Type B pancreatic cell (in vitro differentiated cells): ENCODE data around the gene ASCC1. TPM values are rescaled to one million over a fixed set of nuclear protein-coding genes. Genes with fewer than 3 reads are reported as not detected.

Experiments used
- DNase-seq: peaks from one replicate; pipeline ENCODE4 v3.0.0; 2021; ENCODE audit warnings: mixed read lengths; ENCODE audit not compliant: unreplicated experiment; ENCODE audit errors: extremely low spot score
- H3K27ac Mint-ChIP-seq: 2 replicates; pipeline ENCODE4 v1.8.0; 2021; ENCODE audit warnings: mild to moderate bottlenecking, mixed read lengths
- H3K27me3 Mint-ChIP-seq: 2 replicates; pipeline ENCODE4 v1.8.0; 2021; ENCODE audit warnings: mixed read lengths
- H3K36me3 Mint-ChIP-seq: 2 replicates; pipeline ENCODE4 v1.8.0; 2021; ENCODE audit warnings: mixed read lengths
- H3K4me1 Mint-ChIP-seq: one replicate; pipeline ENCODE4 v1.8.0; 2021; ENCODE audit warnings: mixed read lengths; ENCODE audit not compliant: unreplicated experiment
- H3K4me3 Mint-ChIP-seq: 2 replicates; pipeline ENCODE4 v1.8.0; 2021; ENCODE audit warnings: mild to moderate bottlenecking, mixed read lengths
- H3K9me3 Mint-ChIP-seq: 2 replicates; pipeline ENCODE4 v1.8.0; 2021; ENCODE audit warnings: mixed read lengths
- CTCF ChIP-seq: fragments of 200-600 bp; sonication (generic); conservative IDR thresholded peaks from 2 replicates; pipeline ENCODE4 v1.5.0; 2021; ENCODE audit warnings: antibody characterized with exemption, mild to moderate bottlenecking
- total RNA-seq: library from RNA; stranded (reverse); gene quantifications from 2 replicates; pipeline ENCODE4 v1.2.1, GENCODE V29; 2021; ENCODE audit warnings: low replicate concordance

The ASCC1 gene
- total RNA-seq, 1 donor from 2014 or later = 32.8 TPM

- H3K4me3 Mint-ChIP-seq = no peak overlapping the region
- H3K27ac Mint-ChIP-seq = no peak overlapping the region
- H3K9me3 Mint-ChIP-seq = no peaks in the 10 kb centered on the region
These were observed 111.0 kb downstream of the ASCC1 start for GRCh38 chr10:72105098-72105475.

GRCh38 chr10:72104472-72105097 is 111.5 kb downstream of the ASCC1 start:
- no peak for DNase-seq
- no peak overlapping the region for H3K27ac Mint-ChIP-seq

More at GRCh38 chr10:72105098-72105475, 111.0 kb downstream of the ASCC1 start:
- no peaks in the 10 kb centered on the region for H3K27me3 Mint-ChIP-seq
- H3K4me1 Mint-ChIP-seq = peaks cover 25% of the 10 kb centered on the region
- no peak for DNase-seq
- TF ChIP-seq CTCF = no peak
- H3K36me3 Mint-ChIP-seq = peaks cover 27% of the 10 kb centered on the region

GRCh38 chr10:72099600-72099921 is 116.5 kb downstream of the ASCC1 start:
- Mint-ChIP-seq H3K27me3 (no peaks in the 10 kb centered on the region), H3K4me3 (no peak overlapping the region), H3K27ac (peak overlapping the region; percentile 61), H3K9me3 (no peaks in the 10 kb centered on the region), H3K4me1 (peaks cover 32% of the 10 kb centered on the region), H3K36me3 (peaks cover 46% of the 10 kb centered on the region)
- DNase-seq = no peak
- no peak for TF ChIP-seq CTCF

More at GRCh38 chr10:72104472-72105097, 111.5 kb downstream of the ASCC1 start:
- H3K4me3 Mint-ChIP-seq = no peak overlapping the region
- TF ChIP-seq CTCF = no peak
- no peaks in the 10 kb centered on the region for H3K9me3 Mint-ChIP-seq
- H3K4me1 Mint-ChIP-seq = peaks cover 22% of the 10 kb centered on the region
- H3K27me3 Mint-ChIP-seq = no peaks in the 10 kb centered on the region
- peaks cover 31% of the 10 kb centered on the region for H3K36me3 Mint-ChIP-seq

GRCh38 chr10:72098836-72099599 is 117.1 kb downstream of the ASCC1 start:
- H3K4me3 Mint-ChIP-seq = no peak overlapping the region
- H3K27me3 Mint-ChIP-seq = no peaks in the 10 kb centered on the region
- H3K9me3 Mint-ChIP-seq = no peaks in the 10 kb centered on the region
- H3K27ac Mint-ChIP-seq = peak overlapping the region; percentile 61
- peaks cover 44% of the 10 kb centered on the region for H3K36me3 Mint-ChIP-seq
- peaks cover 27% of the 10 kb centered on the region for H3K4me1 Mint-ChIP-seq
- no peak for DNase-seq
- TF ChIP-seq CTCF = no peak

GRCh38 chr10:72098301-72098835 is 117.7 kb downstream of the ASCC1 start:
- no peak overlapping the region for H3K4me3 Mint-ChIP-seq
- H3K27me3 Mint-ChIP-seq = no peaks in the 10 kb centered on the region
- H3K27ac Mint-ChIP-seq = peak overlapping the region; percentile 61
- TF ChIP-seq CTCF = no peak
- DNase-seq = no peak
- H3K4me1 Mint-ChIP-seq = peaks cover 25% of the 10 kb centered on the region
- no peaks in the 10 kb centered on the region for H3K9me3 Mint-ChIP-seq
- H3K36me3 Mint-ChIP-seq = peaks cover 38% of the 10 kb centered on the region
